Neural cell (in vitro differentiated cells): ENCODE measurements around the gene IFNL3. TPM values are rescaled to one million over a fixed set of nuclear protein-coding genes. Genes with fewer than 3 reads are reported as not detected.

Source experiments
- H2AFZ ChIP-seq: fragments of 200-600, 300-800 bp; sonication (generic), shearing (Covaris generic); 2 replicates; pipeline ENCODE4 v1.6.0; 2014; ENCODE audit warnings: low read depth, mild to moderate bottlenecking, antibody characterized with exemption, low read length, moderate library complexity
- H3F3A ChIP-seq: fragments of 200-600 bp; shearing (Covaris generic); 2 replicates; pipeline ENCODE4 v1.6.1; 2016; ENCODE audit warnings: mild to moderate bottlenecking, moderate library complexity, mixed read lengths, antibody characterized with exemption, low read length; ENCODE audit not compliant: insufficient read depth, poor library complexity, severe bottlenecking
- H3K27ac ChIP-seq: fragments of 200-600, 300-800 bp; sonication (generic), shearing (Covaris generic); 2 replicates; pipeline ENCODE4 v1.5.1; 2014; ENCODE audit warnings: mild to moderate bottlenecking, low read length, moderate library complexity
- H3K27me3 ChIP-seq: fragments of 300-800, 200-600 bp; sonication (generic), shearing (Covaris generic); 2 replicates; pipeline ENCODE4 v1.6.0; 2014; ENCODE audit warnings: mild to moderate bottlenecking, low read depth, low read length, moderate library complexity; ENCODE audit not compliant: insufficient read depth
- H3K36me3 ChIP-seq: fragments of 300-800, 200-600 bp; sonication (generic), shearing (Covaris generic); 2 replicates; pipeline ENCODE4 v1.5.1; 2014; ENCODE audit warnings: mild to moderate bottlenecking, antibody characterized with exemption, low read length, moderate library complexity; ENCODE audit not compliant: insufficient read depth
- H3K4me2 ChIP-seq: fragments of 300-800, 200-600 bp; sonication (generic), shearing (Covaris generic); 2 replicates; pipeline ENCODE4 v1.6.0; 2014; ENCODE audit warnings: mild to moderate bottlenecking, low read length
- H3K4me3 ChIP-seq: fragments of 300-800, 200-600 bp; sonication (generic), shearing (Covaris generic); 2 replicates; pipeline ENCODE4 v1.5.1; 2014; ENCODE audit warnings: mild to moderate bottlenecking, low read length, moderate library complexity
- H3K79me2 ChIP-seq: fragments of 200-600 bp; shearing (Covaris generic); replicated peaks from 2 replicates; pipeline ENCODE4 v1.6.0; 2014; ENCODE audit warnings: mild to moderate bottlenecking, low read length, moderate library complexity; ENCODE audit not compliant: insufficient read depth
- H3K9ac ChIP-seq: fragments of 300-800, 200-600 bp; sonication (generic), shearing (Covaris generic); 2 replicates; pipeline ENCODE4 v1.6.1; 2016; ENCODE audit warnings: mild to moderate bottlenecking, low read length, mixed read lengths
- H3K9me2 ChIP-seq: fragments of 200-600 bp; shearing (Covaris generic); 2 replicates; pipeline ENCODE4 v1.6.1; 2016; ENCODE audit warnings: mild to moderate bottlenecking, low read length, mixed read lengths; ENCODE audit not compliant: insufficient read depth
- H3K9me3 ChIP-seq: fragments of 200-600, 300-800 bp; sonication (generic), shearing (Covaris generic); 2 replicates; pipeline ENCODE4 v1.6.1; 2016; ENCODE audit warnings: mild to moderate bottlenecking, mixed run types, low read length, moderate library complexity, mixed read lengths
- H4K20me1 ChIP-seq: fragments of 200-600 bp; shearing (Covaris generic); 2 replicates; pipeline ENCODE4 v1.6.1; 2016; ENCODE audit warnings: mild to moderate bottlenecking, mixed run types; ENCODE audit not compliant: insufficient read depth
- CTCF ChIP-seq: fragments of 450-650 bp; IDR thresholded peaks from 2 replicates; pipeline ENCODE4 v1.5.1; 2014; ENCODE audit warnings: antibody characterized with exemption, mild to moderate bottlenecking, moderate library complexity; ENCODE audit not compliant: poor library complexity, severe bottlenecking
- EP300 ChIP-seq: fragments of 450-650 bp; conservative IDR thresholded peaks from 2 replicates; pipeline ENCODE4 v1.6.1; 2014; ENCODE audit warnings: antibody characterized with exemption, mild to moderate bottlenecking, moderate library complexity; ENCODE audit not compliant: poor library complexity, severe bottlenecking
- EZH2 ChIP-seq: fragments of 200-600, 300-800 bp; shearing (Covaris generic), sonication (generic); IDR thresholded peaks from 2 replicates; pipeline ENCODE4 v1.6.1; 2014; ENCODE audit warnings: antibody characterized with exemption, low read length, borderline replicate concordance, mild to moderate bottlenecking; ENCODE audit not compliant: insufficient read depth, poor library complexity, severe bottlenecking
- MXI1 ChIP-seq: fragments of 450-650 bp; conservative IDR thresholded peaks from 2 replicates; pipeline ENCODE4 v1.6.1; 2014; ENCODE audit warnings: antibody characterized with exemption, mild to moderate bottlenecking; ENCODE audit not compliant: poor library complexity, severe bottlenecking
- POLR2AphosphoS5 ChIP-seq: IDR thresholded peaks from 2 replicates; pipeline ENCODE4 v1.6.1; 2012
- RAD21 ChIP-seq: fragments of 450-650 bp; conservative IDR thresholded peaks from 2 replicates; pipeline ENCODE4 v1.6.1; 2014; ENCODE audit warnings: antibody characterized with exemption, mild to moderate bottlenecking, moderate library complexity
- SMC3 ChIP-seq: fragments of 450-650 bp; conservative IDR thresholded peaks from 2 replicates; pipeline ENCODE4 v1.6.1; 2014; ENCODE audit warnings: antibody characterized with exemption, mild to moderate bottlenecking, moderate library complexity; ENCODE audit not compliant: poor library complexity
- TAF1 ChIP-seq: IDR thresholded peaks from 2 replicates; pipeline ENCODE4 v1.6.1; 2012; ENCODE audit warnings: low read depth
- polyA plus RNA-seq: library from polyadenylated mRNA; depleted of rRNA; stranded (reverse); fragments of >200 nt; gene quantifications from 2 replicates; pipeline ENCODE4 v1.2.3, GENCODE V29; 2014
- TF ChIP-seq, protein P1 (sequence below): IDR thresholded peaks from 2 replicates; pipeline ENCODE4 v1.6.1; 2012; ENCODE audit warnings: borderline replicate concordance

The IFNL3 gene
- polyA plus RNA-seq, 1 donor from 2014 or later, result not detected

DNA sequence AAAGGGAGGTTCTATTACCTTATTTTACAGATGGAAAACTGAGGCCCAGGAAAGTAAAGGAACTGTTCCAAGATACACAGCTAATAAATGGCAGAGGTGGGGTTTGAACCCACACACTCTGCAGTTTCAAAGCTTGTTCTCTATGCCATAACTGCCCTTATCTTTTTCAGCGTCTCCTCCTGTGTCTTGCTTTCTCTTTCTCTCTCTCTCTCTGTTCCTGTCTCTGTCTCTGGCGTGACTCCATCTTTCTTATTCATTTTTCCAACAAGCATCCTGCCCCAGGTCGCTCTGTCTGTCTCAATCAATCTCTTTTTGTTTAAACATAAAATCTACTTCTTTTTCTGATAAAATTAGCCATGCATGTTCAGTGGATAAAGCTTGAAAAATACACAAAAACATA, 7.0 kb upstream of the IFNL3 start:
- no peaks in the 10 kb centered on the region for H3F3A ChIP-seq
- no peak overlapping the region for H2AFZ ChIP-seq
- TF ChIP-seq POLR2AphosphoS5 (no peak), SMC3 (no peak)
- TF ChIP-seq, protein P1, sequence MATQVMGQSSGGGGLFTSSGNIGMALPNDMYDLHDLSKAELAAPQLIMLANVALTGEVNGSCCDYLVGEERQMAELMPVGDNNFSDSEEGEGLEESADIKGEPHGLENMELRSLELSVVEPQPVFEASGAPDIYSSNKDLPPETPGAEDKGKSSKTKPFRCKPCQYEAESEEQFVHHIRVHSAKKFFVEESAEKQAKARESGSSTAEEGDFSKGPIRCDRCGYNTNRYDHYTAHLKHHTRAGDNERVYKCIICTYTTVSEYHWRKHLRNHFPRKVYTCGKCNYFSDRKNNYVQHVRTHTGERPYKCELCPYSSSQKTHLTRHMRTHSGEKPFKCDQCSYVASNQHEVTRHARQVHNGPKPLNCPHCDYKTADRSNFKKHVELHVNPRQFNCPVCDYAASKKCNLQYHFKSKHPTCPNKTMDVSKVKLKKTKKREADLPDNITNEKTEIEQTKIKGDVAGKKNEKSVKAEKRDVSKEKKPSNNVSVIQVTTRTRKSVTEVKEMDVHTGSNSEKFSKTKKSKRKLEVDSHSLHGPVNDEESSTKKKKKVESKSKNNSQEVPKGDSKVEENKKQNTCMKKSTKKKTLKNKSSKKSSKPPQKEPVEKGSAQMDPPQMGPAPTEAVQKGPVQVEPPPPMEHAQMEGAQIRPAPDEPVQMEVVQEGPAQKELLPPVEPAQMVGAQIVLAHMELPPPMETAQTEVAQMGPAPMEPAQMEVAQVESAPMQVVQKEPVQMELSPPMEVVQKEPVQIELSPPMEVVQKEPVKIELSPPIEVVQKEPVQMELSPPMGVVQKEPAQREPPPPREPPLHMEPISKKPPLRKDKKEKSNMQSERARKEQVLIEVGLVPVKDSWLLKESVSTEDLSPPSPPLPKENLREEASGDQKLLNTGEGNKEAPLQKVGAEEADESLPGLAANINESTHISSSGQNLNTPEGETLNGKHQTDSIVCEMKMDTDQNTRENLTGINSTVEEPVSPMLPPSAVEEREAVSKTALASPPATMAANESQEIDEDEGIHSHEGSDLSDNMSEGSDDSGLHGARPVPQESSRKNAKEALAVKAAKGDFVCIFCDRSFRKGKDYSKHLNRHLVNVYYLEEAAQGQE, result no peak
- no peaks in the 10 kb centered on the region for H3K79me2 ChIP-seq
- no peak overlapping the region for H3K4me2 ChIP-seq
- no peaks in the 10 kb centered on the region for H3K9me3 ChIP-seq
- H3K36me3 ChIP-seq, result no peaks in the 10 kb centered on the region
- no peak overlapping the region for H3K4me3 ChIP-seq
- H3K27ac ChIP-seq, result no peak overlapping the region
- H3K9ac ChIP-seq, result no peak overlapping the region
- H3K27me3 ChIP-seq, result peaks cover 28% of the 10 kb centered on the region
- no peaks in the 10 kb centered on the region for H4K20me1 ChIP-seq
- no peaks in the 10 kb centered on the region for H3K9me2 ChIP-seq

- no peaks in the 10 kb centered on the region for H3K9me3 ChIP-seq
- H4K20me1 ChIP-seq, result no peaks in the 10 kb centered on the region
- H3K79me2 ChIP-seq, result no peaks in the 10 kb centered on the region
- TF ChIP-seq EP300 (no peak), CTCF (no peak), POLR2AphosphoS5 (no peak), SMC3 (no peak), RAD21 (no peak), MXI1 (no peak), TAF1 (no peak), EZH2 (no peak)
- TF ChIP-seq, protein P1, result no peak
- no peak overlapping the region for H3K9ac ChIP-seq
- H2AFZ ChIP-seq, result no peak overlapping the region
- no peak overlapping the region for H3K4me3 ChIP-seq
- H3K4me2 ChIP-seq, result no peak overlapping the region
- no peaks in the 10 kb centered on the region for H3F3A ChIP-seq
- H3K9me2 ChIP-seq, result no peaks in the 10 kb centered on the region
- no peaks in the 10 kb centered on the region for H3K36me3 ChIP-seq
- H3K27ac ChIP-seq, result no peak overlapping the region
- H3K27me3 ChIP-seq, result peaks cover 29% of the 10 kb centered on the region
These were observed 6.3 kb upstream of the IFNL3 start for GRCh38 chr19:39251081-39251480.
